Liver (tissue), 9 donors: Measurements from ENCODE around the gene ZNF540. TPM values are rescaled to one million over a fixed set of nuclear protein-coding genes. Genes with fewer than 3 reads are reported as not detected.

Experiments
- DNase-seq: peaks from one replicate; pipeline ENCODE4 v3.0.0-alpha.2; 2017; ENCODE audit warnings: low spot score
- H3K27ac ChIP-seq, 2 donors: one replicate each; pipeline ENCODE4 v1.7.0; 2013; ENCODE audit warnings: inconsistent platforms in 2 of 2, low read length in 2 of 2, control low read depth in 1 of 2, low read depth in 1 of 2, mild to moderate bottlenecking in 1 of 2
- H3K27me3 ChIP-seq, 4 donors: one replicate each; pipeline versions ENCODE4 v1.6.1 to v1.7.0; 2013; ENCODE audit warnings: low read length in 3 of 4, inconsistent platforms in 1 of 4, mild to moderate bottlenecking in 1 of 4, moderate library complexity in 1 of 4; ENCODE audit not compliant: control insufficient read depth in 4 of 4, insufficient read depth in 4 of 4
- H3K36me3 ChIP-seq, 4 donors: one replicate each; pipeline versions ENCODE4 v1.6.1 to v1.7.0; 2013; ENCODE audit warnings: low read length in 3 of 4, mild to moderate bottlenecking in 3 of 4, low read depth in 1 of 4, moderate library complexity in 1 of 4; ENCODE audit not compliant: control insufficient read depth in 4 of 4, insufficient read depth in 3 of 4
- H3K4me1 ChIP-seq, 4 donors: one replicate each; pipeline versions ENCODE4 v1.6.1 to v1.7.0; 2013; ENCODE audit warnings: low read length in 3 of 4, mild to moderate bottlenecking in 3 of 4, moderate library complexity in 1 of 4; ENCODE audit not compliant: control insufficient read depth in 4 of 4, insufficient read depth in 4 of 4
- H3K4me3 ChIP-seq, 3 donors: one replicate each; pipeline versions ENCODE4 v1.6.1 to v1.7.0; 2013; ENCODE audit warnings: low read length in 3 of 3, control low read depth in 1 of 3, low read depth in 1 of 3, mild to moderate bottlenecking in 1 of 3
- H3K9ac ChIP-seq, 2 donors: one replicate each; pipeline ENCODE4 v1.7.0; 2013; ENCODE audit warnings: low read length in 2 of 2, mild to moderate bottlenecking in 2 of 2, moderate library complexity in 2 of 2, control low read depth in 1 of 2, low read depth in 1 of 2
- H3K9me3 ChIP-seq, 4 donors: one replicate each; pipeline versions ENCODE4 v1.6.1 to v1.7.0; 2013; ENCODE audit warnings: low read length in 3 of 4; ENCODE audit not compliant: control insufficient read depth in 4 of 4
- ATF3 ChIP-seq: IDR thresholded peaks from 2 replicates; pipeline ENCODE4 v1.6.1; 2016; ENCODE audit warnings: antibody characterized with exemption
- CTCF ChIP-seq: fragments of 150-350 bp; IDR thresholded peaks from 2 replicates; pipeline ENCODE4 v1.5.1; 2017; ENCODE audit warnings: improper control_type of control experiment, low read depth, low read length; ENCODE audit not compliant: missing input control
- EGR1 ChIP-seq, 2 donors: IDR thresholded peaks; 2 replicates each; pipeline ENCODE4 v1.6.1; 2016 to 2018; ENCODE audit warnings: antibody characterized with exemption in 2 of 2, low read depth in 2 of 2
- FOXA1 ChIP-seq: IDR thresholded peaks from 2 replicates; pipeline ENCODE4 v1.6.1; 2016; ENCODE audit warnings: antibody characterized with exemption
- FOXA2 ChIP-seq: IDR thresholded peaks from 2 replicates; pipeline ENCODE4 v1.6.1; 2016; ENCODE audit warnings: antibody characterized with exemption
- GABPA ChIP-seq, 2 donors: IDR thresholded peaks in 1 of 2; conservative IDR thresholded peaks in 1 of 2; 2 replicates each; pipeline ENCODE4 v1.6.1; 2016; ENCODE audit warnings: antibody characterized with exemption in 2 of 2, mild to moderate bottlenecking in 1 of 2, moderate library complexity in 1 of 2
- HNF4A ChIP-seq, 2 donors: conservative IDR thresholded peaks; 2 replicates each; pipeline ENCODE4 v1.6.1; 2016; ENCODE audit warnings: antibody characterized with exemption in 2 of 2, mild to moderate bottlenecking in 2 of 2
- HNF4G ChIP-seq: IDR thresholded peaks from 2 replicates; pipeline ENCODE4 v1.6.1; 2016; ENCODE audit warnings: antibody characterized with exemption
- JUND ChIP-seq, 2 donors: IDR thresholded peaks; 2 replicates each; pipeline ENCODE4 v1.6.1; 2016; ENCODE audit warnings: antibody characterized with exemption in 2 of 2
- MAX ChIP-seq: IDR thresholded peaks from 2 replicates; pipeline ENCODE4 v1.6.1; 2016; ENCODE audit warnings: antibody characterized with exemption
- NR2F2 ChIP-seq: IDR thresholded peaks from 2 replicates; pipeline ENCODE4 v1.6.1; 2016; ENCODE audit warnings: antibody characterized with exemption
- RAD21 ChIP-seq, 2 donors: IDR thresholded peaks; 2 replicates each; pipeline ENCODE4 v1.6.1; 2016; ENCODE audit warnings: antibody characterized with exemption in 2 of 2, mild to moderate bottlenecking in 2 of 2
- REST ChIP-seq: IDR thresholded peaks from 2 replicates; pipeline ENCODE4 v1.6.1; 2016; ENCODE audit warnings: antibody characterized with exemption, mild to moderate bottlenecking
- RXRA ChIP-seq, 2 donors: IDR thresholded peaks; 2 replicates each; pipeline ENCODE4 v1.6.1; 2017 to 2018; ENCODE audit warnings: antibody characterized with exemption in 2 of 2, mild to moderate bottlenecking in 1 of 2
- SP1 ChIP-seq: IDR thresholded peaks from 2 replicates; pipeline ENCODE4 v1.6.1; 2018; ENCODE audit warnings: antibody characterized with exemption, mild to moderate bottlenecking
- TAF1 ChIP-seq: conservative IDR thresholded peaks from 2 replicates; pipeline ENCODE4 v1.6.1; 2016; ENCODE audit warnings: antibody characterized with exemption, mild to moderate bottlenecking
- YY1 ChIP-seq: IDR thresholded peaks from 2 replicates; pipeline ENCODE4 v1.6.1; 2016; ENCODE audit warnings: antibody characterized with exemption, mild to moderate bottlenecking
- polyA plus RNA-seq, 2 donors: library from polyadenylated mRNA; stranded (reverse) in 1 of 2; unstranded in 1 of 2; fragments of 200-250 nt in 1 of 2; fragments of >200 nt in 1 of 2; fragmentation: Nextera tagmentation in 1 of 2; extraction: Ambion mirVana in 1 of 2; gene quantifications; one replicate each; pipeline versions ENCODE4 v1.2.1 to v1.2.3, GENCODE V29; 2013 to 2015
- total RNA-seq, 2 donors: library from RNA; depleted of rRNA; stranded (reverse); fragments of >200 nt; gene quantifications; one replicate each; pipeline ENCODE4 v1.2.3, GENCODE V29; 2014
- donor health status: healthy.
- donor health status: healthy.
- donor health status: healthy.
- donor health status: healthy.
- donor health status: healthy.

The ZNF540 gene
- total and polyA plus RNA-seq, 4 donors, result 0.33 to 2.0 (median 0.88) TPM

- no peak for TF ChIP-seq REST
- TF ChIP-seq NR2F2, result no peak
- no peak for TF ChIP-seq YY1
- no peak for TF ChIP-seq HNF4A (conservative IDR thresholded peaks at IDR 0.05)
- TF ChIP-seq FOXA2, result no peak
- no peak for TF ChIP-seq TAF1
- no peak for TF ChIP-seq RXRA (IDR thresholded peaks at IDR 0.05)
- TF ChIP-seq MAX, result no peak
- no peak for TF ChIP-seq SP1
- no peak for TF ChIP-seq RAD21 (IDR thresholded peaks at IDR 0.05)
Observed at GRCh38 chr19:37564624-37565369, 29.9 kb upstream of the ZNF540 start (continued).

- DNase-seq, result no peak
- H3K9me3 ChIP-seq, result peaks cover 48 to 99% (median 72%) of the 10 kb centered on the region in 4 donors
- H3K4me3 ChIP-seq, result peak overlapping the region in 2 of 3 donors; percentile 55 to 81
- H3K4me1 ChIP-seq, result no peaks in the 10 kb centered on the region
- no peak overlapping the region for H3K27ac ChIP-seq
- no peaks in the 10 kb centered on the region for H3K27me3 ChIP-seq
- peaks cover 0 to 39% (median 34%) of the 10 kb centered on the region in 4 donors for H3K36me3 ChIP-seq
- TF ChIP-seq ATF3 (no peak), HNF4A (conservative IDR thresholded peaks at IDR 0.05) (no peak), HNF4G (no peak), NR2F2 (no peak), GABPA (IDR thresholded peaks at IDR 0.05 in 1 of 2, conservative IDR thresholded peaks at IDR 0.05 in 1 of 2) (no peak), FOXA1 (no peak), SP1 (no peak), MAX (no peak), TAF1 (no peak)
- H3K9ac ChIP-seq, result no peak overlapping the region
Observed at GRCh38 chr19:37565370-37565669, 29.4 kb upstream of the ZNF540 start.

- no peak for DNase-seq
- Histone ChIP-seq H3K27ac (no peak overlapping the region), H3K27me3 (no peaks in the 10 kb centered on the region), H3K9me3 (peaks cover 29 to 52% (median 51%) of the 10 kb centered on the region in 4 donors), H3K9ac (no peak overlapping the region), H3K36me3 (peaks cover 0 to 27% (median 22%) of the 10 kb centered on the region in 4 donors), H3K4me3 (no peak overlapping the region), H3K4me1 (no peaks in the 10 kb centered on the region)
- TF ChIP-seq RXRA (IDR thresholded peaks at IDR 0.05) (no peak), HNF4A (conservative IDR thresholded peaks at IDR 0.05) (no peak), GABPA (IDR thresholded peaks at IDR 0.05 in 1 of 2, conservative IDR thresholded peaks at IDR 0.05 in 1 of 2) (no peak), REST (no peak), RAD21 (IDR thresholded peaks at IDR 0.05) (no peak), EGR1 (IDR thresholded peaks at IDR 0.05; ENCODE audit: low read depth in 2 of 2) (no peak), YY1 (no peak), JUND (IDR thresholded peaks at IDR 0.05) (no peak), CTCF (no peak), FOXA1 (no peak), HNF4G (no peak), SP1 (no peak), MAX (no peak)
Observed at GRCh38 chr19:37572203-37572602, 22.5 kb upstream of the ZNF540 start.
